Astrocyte (in vitro differentiated cells and primary cell): ENCODE measurements around the gene CNTLN.

ENCODE experiments used
- EZH2 ChIP-seq: IDR thresholded peaks from 2 replicates; pipeline ENCODE4 v1.6.1; 2012; ENCODE audit warnings: mild to moderate bottlenecking, low read length, inconsistent platforms; ENCODE audit not compliant: insufficient read depth
- TF ChIP-seq, protein P1 (sequence below): IDR thresholded peaks from 2 replicates; pipeline ENCODE4 v1.5.1; 2011; ENCODE audit warnings: low read depth, mild to moderate bottlenecking, inconsistent platforms, low read length, moderate library complexity; ENCODE audit not compliant: insufficient read depth

DNA sequence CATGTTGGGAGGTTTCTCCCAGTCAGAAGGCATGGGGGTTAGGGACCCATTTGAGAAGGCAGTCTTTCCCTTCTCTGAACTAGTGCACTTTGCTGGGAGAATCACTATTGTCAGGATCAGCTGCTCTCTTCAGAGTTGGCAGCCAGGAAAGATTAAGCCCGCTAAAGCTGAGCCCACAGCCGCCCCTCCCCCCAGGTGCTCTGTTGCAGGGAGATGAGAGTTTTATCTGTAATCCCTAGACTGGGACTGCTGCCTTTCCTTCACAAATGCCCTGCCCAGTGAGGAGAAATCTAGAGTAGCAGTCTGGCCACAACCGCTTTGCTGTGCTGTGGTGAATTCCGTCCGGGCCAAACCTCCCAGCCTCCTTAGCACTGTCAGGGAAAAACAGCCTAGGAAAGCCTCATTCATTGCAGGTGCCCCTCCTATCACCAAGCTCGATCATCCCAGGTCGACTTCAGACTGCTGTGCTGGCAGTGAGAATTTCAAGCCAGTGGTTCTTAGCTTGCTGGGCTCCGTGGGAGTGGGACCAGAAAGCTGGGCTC lies 69.8 kb downstream of the CNTLN start:
- TF ChIP-seq, protein P1, sequence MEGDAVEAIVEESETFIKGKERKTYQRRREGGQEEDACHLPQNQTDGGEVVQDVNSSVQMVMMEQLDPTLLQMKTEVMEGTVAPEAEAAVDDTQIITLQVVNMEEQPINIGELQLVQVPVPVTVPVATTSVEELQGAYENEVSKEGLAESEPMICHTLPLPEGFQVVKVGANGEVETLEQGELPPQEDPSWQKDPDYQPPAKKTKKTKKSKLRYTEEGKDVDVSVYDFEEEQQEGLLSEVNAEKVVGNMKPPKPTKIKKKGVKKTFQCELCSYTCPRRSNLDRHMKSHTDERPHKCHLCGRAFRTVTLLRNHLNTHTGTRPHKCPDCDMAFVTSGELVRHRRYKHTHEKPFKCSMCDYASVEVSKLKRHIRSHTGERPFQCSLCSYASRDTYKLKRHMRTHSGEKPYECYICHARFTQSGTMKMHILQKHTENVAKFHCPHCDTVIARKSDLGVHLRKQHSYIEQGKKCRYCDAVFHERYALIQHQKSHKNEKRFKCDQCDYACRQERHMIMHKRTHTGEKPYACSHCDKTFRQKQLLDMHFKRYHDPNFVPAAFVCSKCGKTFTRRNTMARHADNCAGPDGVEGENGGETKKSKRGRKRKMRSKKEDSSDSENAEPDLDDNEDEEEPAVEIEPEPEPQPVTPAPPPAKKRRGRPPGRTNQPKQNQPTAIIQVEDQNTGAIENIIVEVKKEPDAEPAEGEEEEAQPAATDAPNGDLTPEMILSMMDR = no peak
- TF ChIP-seq EZH2 = no peak
